HL-60 (cell line): ENCODE measurements around the gene AKAP1.

Experiments used
- DNase-seq, 2 experiments: peaks; one replicate each; pipeline ENCODE4 v3.0.0-alpha.2; 2010 to 2020; ENCODE audit warnings: low read depth in 1 of 2, low spot score in 1 of 2
- H3K27ac ChIP-seq: fragments of 250-450 bp; sonication (Bioruptor Pico); replicated peaks from 2 replicates; pipeline ENCODE4 v1.5.1; 2020; ENCODE audit warnings: mild to moderate bottlenecking, moderate library complexity
- H3K27me3 ChIP-seq: fragments of 250-450 bp; sonication (Bioruptor Pico); 2 replicates; pipeline ENCODE4 v1.5.1; 2021; ENCODE audit warnings: mild to moderate bottlenecking, moderate library complexity; ENCODE audit not compliant: insufficient read depth, poor library complexity, severe bottlenecking
- H3K4me3 ChIP-seq: replicated peaks from 2 replicates; pipeline ENCODE4 v1.5.1; 2011; ENCODE audit warnings: mild to moderate bottlenecking, control low read depth, low read length; ENCODE audit not compliant: insufficient read depth
- GABPA ChIP-seq: IDR thresholded peaks from 2 replicates; pipeline ENCODE4 v1.6.1; 2012; ENCODE audit warnings: low read depth
- POLR2AphosphoS5 ChIP-seq: IDR thresholded peaks from 2 replicates; pipeline ENCODE4 v1.6.1; 2012; ENCODE audit warnings: low read depth
- REST ChIP-seq: IDR thresholded peaks from 2 replicates; pipeline ENCODE4 v1.6.1; 2012; ENCODE audit warnings: low read depth; ENCODE audit not compliant: insufficient replicate concordance
- SPI1 ChIP-seq: IDR thresholded peaks from 2 replicates; pipeline ENCODE4 v1.6.1; 2012; ENCODE audit warnings: low read depth, mild to moderate bottlenecking, borderline replicate concordance
- TF ChIP-seq, protein P1 (sequence below): IDR thresholded peaks from one replicate; pipeline ENCODE4 v1.5.1; 2011; ENCODE audit warnings: low read length, control low read depth, inconsistent platforms; ENCODE audit not compliant: insufficient read depth

The AKAP1 gene

DNA sequence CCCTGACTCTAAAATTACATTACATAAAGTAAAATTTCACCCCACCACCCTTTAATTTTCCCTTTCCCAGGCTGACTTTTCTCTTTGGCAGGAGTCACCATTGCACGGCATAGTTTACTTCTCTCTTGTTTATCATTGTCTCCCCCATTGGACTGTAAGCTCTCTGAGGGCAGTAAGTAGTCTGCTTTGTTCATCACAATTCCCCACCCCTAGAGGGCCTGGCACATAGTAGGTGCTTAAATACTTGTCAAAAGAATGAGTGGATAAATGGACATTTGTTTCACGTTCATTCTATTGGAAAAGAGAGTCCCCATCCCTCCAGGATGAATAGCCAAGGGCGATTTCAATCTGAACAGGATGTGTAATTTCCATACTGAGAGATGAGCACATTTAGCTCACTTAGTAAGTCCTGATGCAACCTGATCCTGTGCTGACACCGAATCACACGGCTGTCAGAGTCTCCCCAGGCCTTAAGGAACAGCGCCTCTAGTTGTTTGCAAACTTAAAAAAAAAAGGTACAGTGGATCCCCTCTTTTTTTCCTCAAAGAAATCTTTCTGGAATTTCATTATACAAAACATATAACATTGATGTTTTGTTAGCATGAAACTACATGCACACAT, 54.0 kb downstream of the AKAP1 start:
- TF ChIP-seq REST (no peak), GABPA (no peak), SPI1 (no peak), POLR2AphosphoS5 (no peak)
- TF ChIP-seq, protein P1, sequence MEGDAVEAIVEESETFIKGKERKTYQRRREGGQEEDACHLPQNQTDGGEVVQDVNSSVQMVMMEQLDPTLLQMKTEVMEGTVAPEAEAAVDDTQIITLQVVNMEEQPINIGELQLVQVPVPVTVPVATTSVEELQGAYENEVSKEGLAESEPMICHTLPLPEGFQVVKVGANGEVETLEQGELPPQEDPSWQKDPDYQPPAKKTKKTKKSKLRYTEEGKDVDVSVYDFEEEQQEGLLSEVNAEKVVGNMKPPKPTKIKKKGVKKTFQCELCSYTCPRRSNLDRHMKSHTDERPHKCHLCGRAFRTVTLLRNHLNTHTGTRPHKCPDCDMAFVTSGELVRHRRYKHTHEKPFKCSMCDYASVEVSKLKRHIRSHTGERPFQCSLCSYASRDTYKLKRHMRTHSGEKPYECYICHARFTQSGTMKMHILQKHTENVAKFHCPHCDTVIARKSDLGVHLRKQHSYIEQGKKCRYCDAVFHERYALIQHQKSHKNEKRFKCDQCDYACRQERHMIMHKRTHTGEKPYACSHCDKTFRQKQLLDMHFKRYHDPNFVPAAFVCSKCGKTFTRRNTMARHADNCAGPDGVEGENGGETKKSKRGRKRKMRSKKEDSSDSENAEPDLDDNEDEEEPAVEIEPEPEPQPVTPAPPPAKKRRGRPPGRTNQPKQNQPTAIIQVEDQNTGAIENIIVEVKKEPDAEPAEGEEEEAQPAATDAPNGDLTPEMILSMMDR: no peak
- DNase-seq: no peak
- no peak overlapping the region for H3K27ac ChIP-seq
- no peaks in the 10 kb centered on the region for H3K27me3 ChIP-seq
- no peak overlapping the region for H3K4me3 ChIP-seq

- H3K27me3 ChIP-seq: no peaks in the 10 kb centered on the region
- H3K4me3 ChIP-seq: no peak overlapping the region
- no peak for DNase-seq
- no peak overlapping the region for H3K27ac ChIP-seq
- TF ChIP-seq REST: no peak
- no peak for TF ChIP-seq SPI1
- TF ChIP-seq POLR2AphosphoS5: no peak
- TF ChIP-seq GABPA: no peak
- TF ChIP-seq, protein P1: no peak
These were observed 55.3 kb downstream of the AKAP1 start for GRCh38 chr17:57140316-57140715.

- DNase-seq: no peak
- H3K27ac ChIP-seq: no peak overlapping the region
- no peak overlapping the region for H3K4me3 ChIP-seq
- H3K27me3 ChIP-seq: no peaks in the 10 kb centered on the region
- TF ChIP-seq, protein P1: no peak
- TF ChIP-seq POLR2AphosphoS5: no peak
- no peak for TF ChIP-seq GABPA
- TF ChIP-seq REST: no peak
- TF ChIP-seq SPI1: no peak
These were observed 57.9 kb downstream of the AKAP1 start for GRCh38 chr17:57142925-57143324.
